ENCODE results near the gene MCRIP1. TPM values are rescaled to one million over a fixed set of nuclear protein-coding genes. Genes with fewer than 3 reads are reported as not detected.

Gene MCRIP1
- total RNA-seq, 1 experiment from 2014 or later, result 35.6 TPM

DNA sequence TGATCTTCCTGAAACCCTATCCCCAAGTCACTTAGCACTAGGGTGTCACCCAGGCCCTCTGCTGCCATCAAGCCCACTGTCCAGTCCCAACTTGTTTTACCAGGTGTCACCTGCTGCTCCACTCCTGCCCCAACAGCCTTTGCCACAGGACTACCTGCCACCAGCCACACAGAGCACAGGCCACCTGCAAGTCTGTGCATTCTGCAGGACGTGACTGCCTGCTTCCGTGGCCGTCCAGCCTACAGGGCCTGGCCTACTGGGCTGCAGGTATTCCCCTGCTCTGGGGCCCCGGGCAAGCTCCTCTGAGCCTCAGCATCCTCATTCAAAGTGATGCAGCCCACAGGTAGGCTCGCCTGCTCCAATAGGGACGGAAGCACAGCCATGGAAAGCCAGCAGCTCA lies 3.2 kb downstream of the MCRIP1 start:
- H3K9me3 Mint-ChIP-seq (ENCODE audit: unreplicated experiment), result no peaks in the 10 kb centered on the region
- BruUV-seq (replicated peaks), result no TSS peak
- no peak overlapping the region for H3K27ac Mint-ChIP-seq (ENCODE audit: low read depth, unreplicated experiment)
- peaks cover 9% of the 10 kb centered on the region for H3K4me1 Mint-ChIP-seq (ENCODE audit: insufficient read depth, unreplicated experiment)
- no peak overlapping the region for H3K4me3 Mint-ChIP-seq (ENCODE audit: unreplicated experiment)
- ChIA-PET CTCF (no interaction called here), POLR2A (no interaction called here)
- TF ChIP-seq, protein P1, sequence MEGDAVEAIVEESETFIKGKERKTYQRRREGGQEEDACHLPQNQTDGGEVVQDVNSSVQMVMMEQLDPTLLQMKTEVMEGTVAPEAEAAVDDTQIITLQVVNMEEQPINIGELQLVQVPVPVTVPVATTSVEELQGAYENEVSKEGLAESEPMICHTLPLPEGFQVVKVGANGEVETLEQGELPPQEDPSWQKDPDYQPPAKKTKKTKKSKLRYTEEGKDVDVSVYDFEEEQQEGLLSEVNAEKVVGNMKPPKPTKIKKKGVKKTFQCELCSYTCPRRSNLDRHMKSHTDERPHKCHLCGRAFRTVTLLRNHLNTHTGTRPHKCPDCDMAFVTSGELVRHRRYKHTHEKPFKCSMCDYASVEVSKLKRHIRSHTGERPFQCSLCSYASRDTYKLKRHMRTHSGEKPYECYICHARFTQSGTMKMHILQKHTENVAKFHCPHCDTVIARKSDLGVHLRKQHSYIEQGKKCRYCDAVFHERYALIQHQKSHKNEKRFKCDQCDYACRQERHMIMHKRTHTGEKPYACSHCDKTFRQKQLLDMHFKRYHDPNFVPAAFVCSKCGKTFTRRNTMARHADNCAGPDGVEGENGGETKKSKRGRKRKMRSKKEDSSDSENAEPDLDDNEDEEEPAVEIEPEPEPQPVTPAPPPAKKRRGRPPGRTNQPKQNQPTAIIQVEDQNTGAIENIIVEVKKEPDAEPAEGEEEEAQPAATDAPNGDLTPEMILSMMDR (IDR thresholded peaks at IDR 0.05; ENCODE audit: unreplicated experiment), result no peak
- no peaks in the 10 kb centered on the region for H3K27me3 Mint-ChIP-seq (ENCODE audit: insufficient read depth, unreplicated experiment)
- DNase-seq (ENCODE audit: unreplicated experiment), result no peak
- peaks cover 5% of the 10 kb centered on the region for H3K36me3 Mint-ChIP-seq (ENCODE audit: insufficient read depth, unreplicated experiment)
- intact Hi-C loops (cut with micrococcal nuclease), result no loop called here

DNA sequence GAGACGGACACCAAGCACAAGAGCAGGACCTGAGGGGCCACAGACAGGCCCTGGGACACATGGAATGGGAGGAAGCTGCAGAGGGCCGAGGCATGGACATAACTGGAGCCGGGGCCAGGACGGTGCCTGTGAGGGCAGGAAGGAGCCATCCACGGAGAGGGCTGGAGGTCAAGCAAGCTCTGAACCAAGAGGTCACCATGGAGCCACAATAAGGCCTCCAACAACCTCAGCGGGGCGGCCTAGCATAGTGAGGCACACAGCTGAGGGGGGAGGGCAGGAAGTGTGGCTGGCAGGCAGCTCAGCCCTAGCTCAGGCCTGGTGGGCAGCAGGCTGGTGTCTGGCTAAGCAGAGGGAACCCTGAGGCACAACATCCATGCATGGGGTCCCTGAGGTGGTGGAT lies 4.4 kb downstream of the MCRIP1 start:
- POLR2A ChIA-PET, result interaction anchor here (0.6 to 1.3 kb wide), 4 partner anchors 27 to 270 kb away, joined by 3 to 5 read pairs (median 4); partner anchors contain the start of gene P4HB
- intact Hi-C loops (cut with micrococcal nuclease), result no loop called here
- Mint-ChIP-seq H3K27me3 (ENCODE audit: insufficient read depth, unreplicated experiment) (no peaks in the 10 kb centered on the region), H3K27ac (ENCODE audit: low read depth, unreplicated experiment) (no peak overlapping the region), H3K36me3 (ENCODE audit: insufficient read depth, unreplicated experiment) (no peaks in the 10 kb centered on the region), H3K4me1 (ENCODE audit: insufficient read depth, unreplicated experiment) (peaks cover 9% of the 10 kb centered on the region), H3K9me3 (ENCODE audit: unreplicated experiment) (no peaks in the 10 kb centered on the region), H3K4me3 (ENCODE audit: unreplicated experiment) (no peak overlapping the region)
- no peak for DNase-seq (ENCODE audit: unreplicated experiment)
- no TSS peak for BruUV-seq (replicated peaks)
- TF ChIP-seq, protein P1 (IDR thresholded peaks at IDR 0.05; ENCODE audit: unreplicated experiment), result no peak
- CTCF ChIA-PET, result interaction anchor here (0.6 kb wide), 1 partner anchor 472 kb away, joined by 3 read pairs; no protein-coding TSS in a partner anchor

DNA sequence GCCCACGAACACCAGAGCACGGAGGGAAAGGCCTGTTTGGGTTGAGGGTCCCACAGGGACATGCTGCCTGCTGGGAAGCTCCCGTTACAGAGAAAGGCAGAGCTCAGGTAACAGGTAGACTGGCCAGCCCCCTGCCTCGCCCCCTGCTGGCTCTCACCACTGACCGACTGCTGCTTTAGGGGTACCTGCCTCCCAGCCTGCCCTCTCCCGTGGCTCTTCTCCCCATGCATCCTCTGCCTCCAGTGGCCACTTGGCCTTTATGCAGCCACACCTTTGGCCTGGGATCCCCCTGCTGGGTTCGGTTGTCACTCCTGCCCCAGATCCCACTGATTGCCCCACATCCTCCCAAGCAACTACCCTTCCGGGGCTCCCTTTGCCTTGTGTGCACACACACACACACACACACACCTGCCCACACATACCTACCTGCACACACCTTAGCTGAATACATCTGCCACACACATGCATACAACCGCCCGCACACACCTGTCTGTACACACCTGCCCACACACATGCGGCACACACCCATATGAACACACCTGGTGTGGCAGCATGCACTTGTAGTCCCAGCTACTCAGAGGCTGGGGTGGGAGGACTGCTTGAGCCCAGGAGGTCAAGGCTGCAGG lies 7.1 kb downstream of the MCRIP1 start:
- no peaks in the 10 kb centered on the region for H3K27me3 Mint-ChIP-seq (ENCODE audit: insufficient read depth, unreplicated experiment)
- DNase-seq (ENCODE audit: unreplicated experiment), result no peak
- H3K4me3 Mint-ChIP-seq (ENCODE audit: unreplicated experiment), result no peak overlapping the region
- ChIA-PET POLR2A (no interaction called here), CTCF (interaction anchor here (0.5 to 1.2 kb wide), 3 partner anchors 8 to 356 kb away, joined by 3 to 4 read pairs (median 4); no protein-coding TSS in a partner anchor)
- no peaks in the 10 kb centered on the region for H3K36me3 Mint-ChIP-seq (ENCODE audit: insufficient read depth, unreplicated experiment)
- no peak overlapping the region for H3K27ac Mint-ChIP-seq (ENCODE audit: low read depth, unreplicated experiment)
- no peaks in the 10 kb centered on the region for H3K9me3 Mint-ChIP-seq (ENCODE audit: unreplicated experiment)
- intact Hi-C loops (cut with micrococcal nuclease), result no loop called here
- TF ChIP-seq, protein P1 (IDR thresholded peaks at IDR 0.05; ENCODE audit: unreplicated experiment), result no peak
- BruUV-seq (replicated peaks), result no TSS peak
- no peaks in the 10 kb centered on the region for H3K4me1 Mint-ChIP-seq (ENCODE audit: insufficient read depth, unreplicated experiment)

DNA sequence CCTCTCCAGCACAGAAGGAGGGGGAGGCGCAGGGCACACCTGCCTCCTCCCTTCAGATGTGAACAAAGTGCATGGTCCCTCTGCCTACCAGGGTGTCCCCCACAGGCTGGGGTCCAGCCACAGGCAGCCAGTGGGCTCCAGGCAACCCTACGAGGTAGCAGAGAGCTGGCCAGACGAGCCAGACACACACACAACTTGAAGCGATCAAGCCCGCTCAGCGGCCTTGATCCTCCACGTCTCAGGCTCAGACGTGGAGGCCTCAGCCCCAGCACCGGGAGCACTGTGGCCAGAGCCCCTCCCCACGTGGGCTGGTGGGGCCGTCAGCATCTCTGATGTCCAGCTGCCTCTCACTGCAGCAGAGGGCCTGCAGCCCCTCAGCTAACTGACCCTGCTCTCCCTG lies 8.5 kb downstream of the MCRIP1 start:
- BruUV-seq (replicated peaks), result no TSS peak
- Mint-ChIP-seq H3K27ac (ENCODE audit: low read depth, unreplicated experiment) (no peak overlapping the region), H3K4me1 (ENCODE audit: insufficient read depth, unreplicated experiment) (no peaks in the 10 kb centered on the region), H3K36me3 (ENCODE audit: insufficient read depth, unreplicated experiment) (no peaks in the 10 kb centered on the region), H3K4me3 (ENCODE audit: unreplicated experiment) (no peak overlapping the region), H3K9me3 (ENCODE audit: unreplicated experiment) (no peaks in the 10 kb centered on the region), H3K27me3 (ENCODE audit: insufficient read depth, unreplicated experiment) (no peaks in the 10 kb centered on the region)
- intact Hi-C loops (cut with micrococcal nuclease), result no loop called here
- DNase-seq (ENCODE audit: unreplicated experiment), result no peak
- CTCF ChIA-PET, result interaction anchor here (0.6 kb wide), 1 partner anchor 444 kb away, joined by 4 read pairs; no protein-coding TSS in a partner anchor
- TF ChIP-seq, protein P1 (IDR thresholded peaks at IDR 0.05; ENCODE audit: unreplicated experiment), result no peak
- POLR2A ChIA-PET, result interaction anchor here (0.6 kb wide), 1 partner anchor 143 kb away, joined by 3 read pairs; no protein-coding TSS in a partner anchor

Data from MCF 10A (cell line).